Kidney (tissue), 14 donors: ENCODE measurements around the gene NEU1. TPM values are rescaled to one million over a fixed set of nuclear protein-coding genes. Genes with fewer than 3 reads are reported as not detected.
"Not testable (repeated sequence)": the region's sequence is repeated elsewhere in the genome, so short reads cannot be mapped to it uniquely, and the experiment has no call there.

Experiments used
- DNase-seq, 5 donors: peaks; one replicate each; pipeline ENCODE4 v3.0.0-alpha.2; 2013 to 2020
- FAIRE-seq: peaks from 2 replicates; lab custom pipeline; 2012; peaks lifted over from hg19 to GRCh38; lab: Jason Lieb, UNC
- H3K27ac ChIP-seq, 2 donors: one replicate each; pipeline ENCODE4 v1.7.0; 2013; ENCODE audit warnings: low read depth in 2 of 2, low read length in 2 of 2, inconsistent platforms in 1 of 2
- H3K27me3 ChIP-seq: one replicate; pipeline ENCODE4 v1.7.1; 2013; ENCODE audit warnings: low read length, inconsistent platforms; ENCODE audit not compliant: control insufficient read depth, insufficient read depth
- H3K36me3 ChIP-seq, 3 donors: one replicate each; pipeline versions ENCODE4 v1.7.0 to v1.7.1; 2013; ENCODE audit warnings: low read length in 3 of 3, control low read depth in 1 of 3, inconsistent platforms in 1 of 3; ENCODE audit not compliant: insufficient read depth in 3 of 3, control insufficient read depth in 2 of 3
- H3K4me1 ChIP-seq, 3 donors: one replicate each; pipeline versions ENCODE4 v1.7.0 to v1.7.1; 2013; ENCODE audit warnings: low read length in 3 of 3, inconsistent platforms in 1 of 3, low read depth in 1 of 3; ENCODE audit not compliant: control insufficient read depth in 2 of 3, insufficient read depth in 2 of 3
- H3K4me3 ChIP-seq, 3 donors: one replicate each; pipeline versions ENCODE4 v1.7.0 to v1.8.1; 2013; ENCODE audit warnings: low read length in 3 of 3, control low read depth in 1 of 3, inconsistent platforms in 1 of 3
- H3K9ac ChIP-seq, 3 donors: one replicate each; pipeline versions ENCODE4 v1.7.0 to v1.7.1; 2013; ENCODE audit warnings: low read length in 3 of 3, control low read depth in 1 of 3, inconsistent platforms in 1 of 3
- H3K9me3 ChIP-seq, 3 donors: one replicate each; pipeline versions ENCODE4 v1.7.0 to v1.7.1; 2013; ENCODE audit warnings: low read length in 3 of 3, control low read depth in 1 of 3, inconsistent platforms in 1 of 3; ENCODE audit not compliant: control insufficient read depth in 2 of 3, insufficient read depth in 1 of 3
- CTCF ChIP-seq: IDR thresholded peaks from 3 replicates; pipeline ENCODE4 v1.5.1; 2012; ENCODE audit warnings: mild to moderate bottlenecking, moderate library complexity, borderline replicate concordance; ENCODE audit not compliant: insufficient read depth; ENCODE audit errors: extremely low read depth
- intact Hi-C: fragments of 100-400 bp; cut with DNase I; formaldehyde crosslinking; loops from one replicate; pipeline ENCODE4 v1.11.1; 2022
- polyA plus RNA-seq: library from polyadenylated mRNA; stranded (reverse); fragments of 350-450 nt; fragmentation: Illumina TruSeq; extraction: RNeasy Lipid Tissue Mini Kit (QIAGEN cat#74804); gene quantifications from one replicate; pipeline ENCODE4 v1.2.3, GENCODE V29; 2014; ENCODE audit warnings: low read depth, low replicate concordance; ENCODE audit not compliant: insufficient read depth
- total RNA-seq: library from RNA; stranded (reverse); fragmentation: NEBNext Ultra II Directional; extraction: Animal tissue kit (Norgen Biotek cat#: 25700); gene quantifications from one replicate; pipeline ENCODE4 v1.2.1, GENCODE V29; 2021
- donor health status: control.
- donor health status: control.
- donor health status: control.
- donor health status: control.
- donor health status: control.
- donor health status: DM: yes; HTN: yes; CAD: no.
- donor health status: Normal renal cell carcinoma (clear cell type).

The NEU1 gene
- total and polyA plus RNA-seq, 2 donors from 2014 or later = 66.9 to 131 TPM

GRCh38 chr6:31811645-31812044 lies 51.0 kb downstream of the NEU1 start:
- Histone ChIP-seq H3K27ac (no peak overlapping the region), H3K4me1 (peaks cover 0 to 7% (median 4%) of the 10 kb centered on the region in 3 donors), H3K9me3 (no peaks in the 10 kb centered on the region), H3K27me3 (no peaks in the 10 kb centered on the region), H3K4me3 (no peak overlapping the region), H3K9ac (no peak overlapping the region), H3K36me3 (no peaks in the 10 kb centered on the region)
- DNase-seq (no peak), FAIRE-seq (no peak)
- intact Hi-C loops = no loop called here
- TF ChIP-seq CTCF = no peak

- DNase-seq, H3K27me3 ChIP-seq, H3K27ac ChIP-seq, H3K9me3 ChIP-seq, FAIRE-seq, H3K4me3 ChIP-seq, H3K9ac ChIP-seq, H3K4me1 ChIP-seq, intact Hi-C loops, H3K36me3 ChIP-seq: not testable (repeated sequence)
Observed at GRCh38 chr6:31808599-31808998, 54.0 kb downstream of the NEU1 start.

Other genes with a start within 250 kb of the NEU1 start
Only the 30 nearest of the 36 such genes appear.
- 17.7 TPM for gene GPANK1, start 197.8 kb downstream of the NEU1 start, total RNA-seq
- 28.6 TPM for gene GPANK1, start 197.8 kb downstream of the NEU1 start, polyA plus RNA-seq
- gene CSNK2B, start 196.7 kb downstream of the NEU1 start, total RNA-seq = 130 TPM
- gene CSNK2B, start 196.7 kb downstream of the NEU1 start, polyA plus RNA-seq = 270 TPM
- gene LY6G5B, start 192.8 kb downstream of the NEU1 start, total RNA-seq = 15.1 TPM
- gene LY6G5B, start 192.8 kb downstream of the NEU1 start, polyA plus RNA-seq = 2.5 TPM
- gene LY6G5C, start 181.8 kb downstream of the NEU1 start, total RNA-seq = 2.5 TPM
- gene LY6G5C, start 181.8 kb downstream of the NEU1 start, polyA plus RNA-seq = 4.6 TPM
- 48.7 TPM for gene ABHD16A, start 159.5 kb downstream of the NEU1 start, total RNA-seq
- 50.2 TPM for gene ABHD16A, start 159.5 kb downstream of the NEU1 start, polyA plus RNA-seq
- not detected for gene LY6G6F, start 156.0 kb downstream of the NEU1 start, total RNA-seq
- gene LY6G6F, start 156.0 kb downstream of the NEU1 start, polyA plus RNA-seq = not detected
- not detected for gene LY6G6D, start 147.5 kb downstream of the NEU1 start, total RNA-seq
- not detected for gene LY6G6D, start 147.5 kb downstream of the NEU1 start, polyA plus RNA-seq
- gene LY6G6C, start 141.1 kb downstream of the NEU1 start, total RNA-seq = not detected
- not detected for gene LY6G6C, start 141.1 kb downstream of the NEU1 start, polyA plus RNA-seq
- 0.60 TPM for gene MPIG6B, start 139.4 kb downstream of the NEU1 start, total RNA-seq
- not detected for gene MPIG6B, start 139.4 kb downstream of the NEU1 start, polyA plus RNA-seq
- 98.9 TPM for gene DDAH2, start 133.5 kb downstream of the NEU1 start, total RNA-seq
- 147 TPM for gene DDAH2, start 133.5 kb downstream of the NEU1 start, polyA plus RNA-seq
- 456 TPM for gene CLIC1, start 126.3 kb downstream of the NEU1 start, total RNA-seq
- gene CLIC1, start 126.3 kb downstream of the NEU1 start, polyA plus RNA-seq = 489 TPM
- gene MSH5, start 122.8 kb downstream of the NEU1 start, total RNA-seq = 23.7 TPM
- gene MSH5, start 122.8 kb downstream of the NEU1 start, polyA plus RNA-seq = 14.4 TPM
- 6.5 TPM for gene SAPCD1, start 100.2 kb downstream of the NEU1 start, total RNA-seq
- gene SAPCD1, start 100.2 kb downstream of the NEU1 start, polyA plus RNA-seq = 6.8 TPM
- 32.5 TPM for gene VWA7, start 85.5 kb downstream of the NEU1 start, total RNA-seq
- 10.2 TPM for gene VWA7, start 85.5 kb downstream of the NEU1 start, polyA plus RNA-seq
- 79.0 TPM for gene VARS1, start 67.1 kb downstream of the NEU1 start, total RNA-seq
- gene VARS1, start 67.1 kb downstream of the NEU1 start, polyA plus RNA-seq = 30.3 TPM
- 41.6 TPM for gene LSM2, start 55.9 kb downstream of the NEU1 start, total RNA-seq
- 70.6 TPM for gene LSM2, start 55.9 kb downstream of the NEU1 start, polyA plus RNA-seq
- 1.7 TPM for gene HSPA1L, start 47.5 kb downstream of the NEU1 start, total RNA-seq
- 2.3 TPM for gene HSPA1L, start 47.5 kb downstream of the NEU1 start, polyA plus RNA-seq
- 133 TPM for gene HSPA1A, start 47.3 kb downstream of the NEU1 start, total RNA-seq
- gene HSPA1A, start 47.3 kb downstream of the NEU1 start, polyA plus RNA-seq = 209 TPM
- gene HSPA1B, start 35.1 kb downstream of the NEU1 start, total RNA-seq = 142 TPM
- 175 TPM for gene HSPA1B, start 35.1 kb downstream of the NEU1 start, polyA plus RNA-seq
- 137 TPM for gene SLC44A4, start 16.2 kb upstream of the NEU1 start, total RNA-seq
- gene SLC44A4, start 16.2 kb upstream of the NEU1 start, polyA plus RNA-seq = 37.4 TPM
- 40.5 TPM for gene EHMT2, start 34.9 kb upstream of the NEU1 start, total RNA-seq
- gene EHMT2, start 34.9 kb upstream of the NEU1 start, polyA plus RNA-seq = 35.3 TPM
- gene ZBTB12, start 39.3 kb upstream of the NEU1 start, total RNA-seq = 3.4 TPM
- gene ZBTB12, start 39.3 kb upstream of the NEU1 start, polyA plus RNA-seq = 2.5 TPM
- gene C2, start 64.9 kb upstream of the NEU1 start, total RNA-seq = 38.7 TPM
- gene C2, start 64.9 kb upstream of the NEU1 start, polyA plus RNA-seq = 84.0 TPM
- 200 TPM for gene CFB, start 83.3 kb upstream of the NEU1 start, total RNA-seq
- 154 TPM for gene CFB, start 83.3 kb upstream of the NEU1 start, polyA plus RNA-seq
- gene NELFE, start 96.2 kb upstream of the NEU1 start, total RNA-seq = 62.0 TPM
- gene NELFE, start 96.2 kb upstream of the NEU1 start, polyA plus RNA-seq = 83.0 TPM
- 67.8 TPM for gene SKIC2, start 96.4 kb upstream of the NEU1 start, total RNA-seq
- 55.0 TPM for gene SKIC2, start 96.4 kb upstream of the NEU1 start, polyA plus RNA-seq
- gene DXO, start 109.3 kb upstream of the NEU1 start, total RNA-seq = 21.3 TPM
- 26.0 TPM for gene DXO, start 109.3 kb upstream of the NEU1 start, polyA plus RNA-seq
- gene C4A, start 119.2 kb upstream of the NEU1 start, total RNA-seq = 250 TPM
- 521 TPM for gene C4A, start 119.2 kb upstream of the NEU1 start, polyA plus RNA-seq
- 596 TPM for gene C4B, start 152.0 kb upstream of the NEU1 start, total RNA-seq
- 578 TPM for gene C4B, start 152.0 kb upstream of the NEU1 start, polyA plus RNA-seq
- 3.2 TPM for gene CYP21A2, start 175.6 kb upstream of the NEU1 start, total RNA-seq
- 8.2 TPM for gene CYP21A2, start 175.6 kb upstream of the NEU1 start, polyA plus RNA-seq